Calu3 (cell line): ENCODE data around the gene RAP1GAP2. TPM values are rescaled to one million over a fixed set of nuclear protein-coding genes. Genes with fewer than 3 reads are reported as not detected.

Source experiments
- BruUV-seq: library from RNA; stranded (reverse); fragments of 400-500 nt; replicated peaks from 2 replicates; lab custom pipeline; 2021; lab: Mats Ljungman, UMichigan
- CTCF ChIA-PET: fragments of 300-600 bp; sonication (Branson Sonifier 250); formaldehyde crosslinking; loops from one replicate; lab custom pipeline; 2022; ENCODE audit warnings: antibody characterized with exemption; lab: Charles Lee
- DNase-seq: peaks from one replicate; pipeline ENCODE4 v3.0.0; 2022
- H3K27ac Mint-ChIP-seq: one replicate; pipeline ENCODE4 v1.8.0; 2022; ENCODE audit warnings: mixed read lengths; ENCODE audit not compliant: unreplicated experiment
- H3K27me3 Mint-ChIP-seq: one replicate; pipeline ENCODE4 v1.8.0; 2022; ENCODE audit warnings: mixed read lengths; ENCODE audit not compliant: unreplicated experiment
- H3K36me3 Mint-ChIP-seq: one replicate; pipeline ENCODE4 v1.8.0; 2022; ENCODE audit warnings: mild to moderate bottlenecking, moderate library complexity, mixed read lengths; ENCODE audit not compliant: insufficient read depth, unreplicated experiment
- H3K4me1 Mint-ChIP-seq: one replicate; pipeline ENCODE4 v1.8.0; 2022; ENCODE audit warnings: mild to moderate bottlenecking, low read depth, mixed read lengths; ENCODE audit not compliant: unreplicated experiment
- H3K4me3 Mint-ChIP-seq: one replicate; pipeline ENCODE4 v1.8.0; 2022; ENCODE audit warnings: mild to moderate bottlenecking, low read depth, moderate library complexity, mixed read lengths; ENCODE audit not compliant: unreplicated experiment
- H3K9me3 Mint-ChIP-seq: one replicate; pipeline ENCODE4 v1.8.0; 2022; ENCODE audit warnings: low read depth, mixed read lengths; ENCODE audit not compliant: unreplicated experiment
- CTCF ChIP-seq: fragments of 200-600 bp; IDR thresholded peaks from one replicate; pipeline ENCODE4 v1.8.0; 2022; ENCODE audit warnings: antibody characterized with exemption; ENCODE audit not compliant: unreplicated experiment
- intact Hi-C: fragments of 100-400 bp; cut with micrococcal nuclease; formaldehyde crosslinking; loops from one replicate; pipeline ENCODE4 v1.10.0; 2022; ENCODE audit not compliant: unreplicated experiment
- total RNA-seq: library from RNA; stranded (reverse); gene quantifications from 2 replicates; pipeline ENCODE4 v1.2.3, GENCODE V29; 2022

The RAP1GAP2 gene
- total RNA-seq, 1 experiment from 2014 or later, result 38.4 TPM

- H3K4me1 Mint-ChIP-seq, result no peaks in the 10 kb centered on the region
- no peaks in the 10 kb centered on the region for H3K27me3 Mint-ChIP-seq
- TF ChIP-seq CTCF, result no peak
- H3K9me3 Mint-ChIP-seq, result no peaks in the 10 kb centered on the region
- intact Hi-C loops, result no loop called here
- no TSS peak for BruUV-seq
- H3K36me3 Mint-ChIP-seq, result no peaks in the 10 kb centered on the region
- H3K27ac Mint-ChIP-seq, result no peak overlapping the region
- no peak for DNase-seq
- CTCF ChIA-PET, result no interaction called here
- no peak overlapping the region for H3K4me3 Mint-ChIP-seq
Measured at GRCh38 chr17:2835780-2836179, 39.5 kb downstream of the RAP1GAP2 start.

GRCh38 chr17:2837147-2837561, 40.9 kb downstream of the RAP1GAP2 start:
- no peaks in the 10 kb centered on the region for H3K36me3 Mint-ChIP-seq
- intact Hi-C loops, result no loop called here
- H3K27ac Mint-ChIP-seq, result no peak overlapping the region
- CTCF ChIA-PET, result no interaction called here
- no peaks in the 10 kb centered on the region for H3K4me1 Mint-ChIP-seq
- H3K4me3 Mint-ChIP-seq, result no peak overlapping the region
- no TSS peak for BruUV-seq
- H3K27me3 Mint-ChIP-seq, result no peaks in the 10 kb centered on the region
- no peaks in the 10 kb centered on the region for H3K9me3 Mint-ChIP-seq
- no peak for DNase-seq
- no peak for TF ChIP-seq CTCF

GRCh38 chr17:2841606-2842005, 45.4 kb downstream of the RAP1GAP2 start:
- no peak for DNase-seq
- no peak for TF ChIP-seq CTCF
- Mint-ChIP-seq H3K27ac (no peak overlapping the region), H3K9me3 (no peaks in the 10 kb centered on the region), H3K4me3 (no peak overlapping the region), H3K36me3 (no peaks in the 10 kb centered on the region), H3K27me3 (no peaks in the 10 kb centered on the region), H3K4me1 (peaks cover 5% of the 10 kb centered on the region)
- CTCF ChIA-PET, result interaction anchor here (0.7 kb wide), 1 partner anchor 117 kb away, joined by 4 read pairs; no protein-coding TSS in a partner anchor
- intact Hi-C loops, result no loop called here
- no TSS peak for BruUV-seq

DNA sequence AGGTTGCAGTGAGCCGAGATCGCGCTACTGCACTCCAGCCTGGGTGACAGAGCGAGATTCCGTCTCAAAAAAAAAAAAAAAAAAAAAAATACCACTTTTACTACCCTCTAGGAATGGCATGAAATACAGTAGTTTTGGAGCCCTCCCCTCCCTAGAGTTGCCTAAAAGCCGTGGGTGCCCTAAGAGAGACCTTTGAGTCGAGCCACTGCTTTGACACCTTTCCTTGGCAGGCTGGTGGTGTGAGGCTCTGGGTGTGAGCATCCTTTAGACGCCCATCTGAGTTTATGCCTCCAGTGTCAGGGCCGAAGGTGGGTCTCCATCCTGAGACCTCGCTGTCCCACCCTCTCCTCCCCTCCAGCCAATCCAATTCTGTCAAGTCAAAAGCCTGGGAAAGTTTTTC, 46.2 kb downstream of the RAP1GAP2 start:
- Mint-ChIP-seq H3K27me3 (no peaks in the 10 kb centered on the region), H3K4me3 (no peak overlapping the region), H3K4me1 (peaks cover 5% of the 10 kb centered on the region), H3K9me3 (no peaks in the 10 kb centered on the region), H3K36me3 (no peaks in the 10 kb centered on the region), H3K27ac (no peak overlapping the region)
- BruUV-seq, result no TSS peak
- intact Hi-C loops, result no loop called here
- CTCF ChIA-PET, result no interaction called here
- no peak for TF ChIP-seq CTCF
- DNase-seq, result no peak
